Measurements from ENCODE around the gene CLEC7A.

DNA sequence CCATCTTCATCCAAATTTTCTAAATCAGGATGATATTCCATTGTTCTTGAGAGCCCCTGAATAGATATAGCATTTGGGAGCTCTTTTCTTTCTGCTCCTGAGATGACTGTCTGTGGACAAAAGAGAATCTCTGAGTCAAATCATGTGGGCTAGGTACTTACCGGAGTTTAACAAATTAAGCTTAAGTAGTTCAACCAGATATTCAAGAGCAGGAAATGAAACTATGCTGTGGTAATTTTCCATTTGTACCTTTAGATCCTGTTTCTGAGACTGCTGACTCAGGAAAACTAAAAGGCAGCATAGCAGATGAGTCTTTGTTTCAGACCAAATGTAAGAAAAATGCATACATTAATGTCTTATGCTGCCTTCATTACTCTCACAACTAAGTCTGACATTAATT, at the start of gene CLEC7A:
- no peak for TF ChIP-seq EZH2phosphoT487 (IDR thresholded peaks at IDR 0.05; ENCODE audit: borderline replicate concordance)
- TF ChIP-seq CTCF (conservative IDR thresholded peaks at IDR 0.05; ENCODE audit: low read length) = no peak
